Liver (tissue), 3 donors: ENCODE measurements around the gene MYO3B.

Experiments used
- ATF3 ChIP-seq: IDR thresholded peaks from 2 replicates; pipeline ENCODE4 v1.6.1; 2016; ENCODE audit warnings: antibody characterized with exemption
- CTCF ChIP-seq: fragments of 150-350 bp; IDR thresholded peaks from 2 replicates; pipeline ENCODE4 v1.5.1; 2017; ENCODE audit warnings: improper control_type of control experiment, low read depth, low read length; ENCODE audit not compliant: missing input control
- EGR1 ChIP-seq, 2 donors: IDR thresholded peaks; 2 replicates each; pipeline ENCODE4 v1.6.1; 2016 to 2018; ENCODE audit warnings: antibody characterized with exemption in 2 of 2, low read depth in 2 of 2
- FOXA1 ChIP-seq: IDR thresholded peaks from 2 replicates; pipeline ENCODE4 v1.6.1; 2016; ENCODE audit warnings: antibody characterized with exemption
- GABPA ChIP-seq, 2 donors: IDR thresholded peaks in 1 of 2; conservative IDR thresholded peaks in 1 of 2; 2 replicates each; pipeline ENCODE4 v1.6.1; 2016; ENCODE audit warnings: antibody characterized with exemption in 2 of 2, mild to moderate bottlenecking in 1 of 2, moderate library complexity in 1 of 2
- JUND ChIP-seq, 2 donors: IDR thresholded peaks; 2 replicates each; pipeline ENCODE4 v1.6.1; 2016; ENCODE audit warnings: antibody characterized with exemption in 2 of 2
- MAX ChIP-seq: IDR thresholded peaks from 2 replicates; pipeline ENCODE4 v1.6.1; 2016; ENCODE audit warnings: antibody characterized with exemption
- RAD21 ChIP-seq, 2 donors: IDR thresholded peaks; 2 replicates each; pipeline ENCODE4 v1.6.1; 2016; ENCODE audit warnings: antibody characterized with exemption in 2 of 2, mild to moderate bottlenecking in 2 of 2
- RXRA ChIP-seq, 2 donors: IDR thresholded peaks; 2 replicates each; pipeline ENCODE4 v1.6.1; 2017 to 2018; ENCODE audit warnings: antibody characterized with exemption in 2 of 2, mild to moderate bottlenecking in 1 of 2
- SP1 ChIP-seq: IDR thresholded peaks from 2 replicates; pipeline ENCODE4 v1.6.1; 2018; ENCODE audit warnings: antibody characterized with exemption, mild to moderate bottlenecking
- TAF1 ChIP-seq: conservative IDR thresholded peaks from 2 replicates; pipeline ENCODE4 v1.6.1; 2016; ENCODE audit warnings: antibody characterized with exemption, mild to moderate bottlenecking
- YY1 ChIP-seq: IDR thresholded peaks from 2 replicates; pipeline ENCODE4 v1.6.1; 2016; ENCODE audit warnings: antibody characterized with exemption, mild to moderate bottlenecking
- ZBTB33 ChIP-seq: IDR thresholded peaks from 2 replicates; pipeline ENCODE4 v1.6.1; 2016; ENCODE audit warnings: antibody characterized with exemption
- TF ChIP-seq, protein P1 (sequence below): IDR thresholded peaks from 2 replicates; pipeline ENCODE4 v1.6.1; 2016; ENCODE audit warnings: antibody characterized with exemption, mild to moderate bottlenecking
- donor health status: healthy.
- donor health status: healthy.

- TF ChIP-seq CTCF: no peak
- no peak for TF ChIP-seq TAF1
- no peak for TF ChIP-seq JUND (IDR thresholded peaks at IDR 0.05)
- no peak for TF ChIP-seq RXRA (IDR thresholded peaks at IDR 0.05)
- TF ChIP-seq, protein P1, sequence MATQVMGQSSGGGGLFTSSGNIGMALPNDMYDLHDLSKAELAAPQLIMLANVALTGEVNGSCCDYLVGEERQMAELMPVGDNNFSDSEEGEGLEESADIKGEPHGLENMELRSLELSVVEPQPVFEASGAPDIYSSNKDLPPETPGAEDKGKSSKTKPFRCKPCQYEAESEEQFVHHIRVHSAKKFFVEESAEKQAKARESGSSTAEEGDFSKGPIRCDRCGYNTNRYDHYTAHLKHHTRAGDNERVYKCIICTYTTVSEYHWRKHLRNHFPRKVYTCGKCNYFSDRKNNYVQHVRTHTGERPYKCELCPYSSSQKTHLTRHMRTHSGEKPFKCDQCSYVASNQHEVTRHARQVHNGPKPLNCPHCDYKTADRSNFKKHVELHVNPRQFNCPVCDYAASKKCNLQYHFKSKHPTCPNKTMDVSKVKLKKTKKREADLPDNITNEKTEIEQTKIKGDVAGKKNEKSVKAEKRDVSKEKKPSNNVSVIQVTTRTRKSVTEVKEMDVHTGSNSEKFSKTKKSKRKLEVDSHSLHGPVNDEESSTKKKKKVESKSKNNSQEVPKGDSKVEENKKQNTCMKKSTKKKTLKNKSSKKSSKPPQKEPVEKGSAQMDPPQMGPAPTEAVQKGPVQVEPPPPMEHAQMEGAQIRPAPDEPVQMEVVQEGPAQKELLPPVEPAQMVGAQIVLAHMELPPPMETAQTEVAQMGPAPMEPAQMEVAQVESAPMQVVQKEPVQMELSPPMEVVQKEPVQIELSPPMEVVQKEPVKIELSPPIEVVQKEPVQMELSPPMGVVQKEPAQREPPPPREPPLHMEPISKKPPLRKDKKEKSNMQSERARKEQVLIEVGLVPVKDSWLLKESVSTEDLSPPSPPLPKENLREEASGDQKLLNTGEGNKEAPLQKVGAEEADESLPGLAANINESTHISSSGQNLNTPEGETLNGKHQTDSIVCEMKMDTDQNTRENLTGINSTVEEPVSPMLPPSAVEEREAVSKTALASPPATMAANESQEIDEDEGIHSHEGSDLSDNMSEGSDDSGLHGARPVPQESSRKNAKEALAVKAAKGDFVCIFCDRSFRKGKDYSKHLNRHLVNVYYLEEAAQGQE: no peak
- no peak for TF ChIP-seq FOXA1
- TF ChIP-seq MAX: no peak
- TF ChIP-seq GABPA (IDR thresholded peaks at IDR 0.05 in 1 of 2, conservative IDR thresholded peaks at IDR 0.05 in 1 of 2): no peak
- no peak for TF ChIP-seq RAD21 (IDR thresholded peaks at IDR 0.05)
- TF ChIP-seq EGR1 (IDR thresholded peaks at IDR 0.05; ENCODE audit: low read depth in 2 of 2): no peak
- TF ChIP-seq YY1: no peak
- TF ChIP-seq ZBTB33: no peak
- TF ChIP-seq SP1: no peak
- TF ChIP-seq ATF3: no peak
These were observed 66.0 kb downstream of the MYO3B start for GRCh38 chr2:170243898-170244297.
